ENCODE measurements around the gene FAT4. TPM values are rescaled to one million over a fixed set of nuclear protein-coding genes. Genes with fewer than 3 reads are reported as not detected.

Gene FAT4
- total and polyA plus RNA-seq, 2 of the 4 experiments (the other 2 are of a cell fraction): 6.8 to 37.5 TPM

DNA sequence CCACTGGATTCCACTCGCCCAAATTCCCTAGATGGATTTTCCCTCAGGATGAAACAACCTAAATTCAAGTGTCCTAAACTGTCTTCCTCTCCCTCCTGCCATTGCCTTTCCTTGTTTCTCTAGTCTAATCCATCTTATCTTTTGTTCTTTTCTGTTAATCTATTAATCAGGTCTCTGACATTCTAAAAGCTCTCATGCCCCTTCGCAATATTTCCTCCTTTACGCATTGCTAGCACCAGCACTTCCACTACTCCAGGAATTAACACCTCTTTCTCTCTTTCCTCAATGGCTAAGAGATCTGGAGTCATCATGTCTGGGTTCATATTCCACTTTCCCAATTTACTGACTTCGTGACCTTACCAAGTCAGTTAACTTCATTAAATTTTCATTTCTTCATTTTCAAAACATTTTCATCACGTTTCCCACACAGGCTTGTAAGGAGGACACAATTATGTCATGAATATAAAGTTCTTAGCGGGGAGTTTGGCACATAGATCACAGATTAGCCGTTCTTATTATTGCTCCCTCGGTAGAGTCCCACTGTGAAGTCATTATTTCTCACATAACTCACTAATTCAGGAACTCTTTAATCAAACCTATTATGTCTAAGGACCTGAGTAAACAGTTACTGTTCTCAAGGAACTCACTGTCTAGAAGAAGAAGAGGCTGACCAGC is 45.3 kb downstream of the FAT4 start:
- H3K14ac ChIP-seq (replicated peaks; ENCODE audit: low read depth, low read length): no peak overlapping the region
- H3K23ac ChIP-seq (ENCODE audit: low read depth, low read length): no peak overlapping the region
- no peak overlapping the region for H2AK5ac ChIP-seq (ENCODE audit: low read depth, low read length)
- in situ Hi-C loops (cut with MboI; ENCODE audit: low sequenced_read_pairs): no loop called here
- no peaks in the 10 kb centered on the region for H3K36me3 ChIP-seq (ENCODE audit: control insufficient read depth, insufficient read depth, low read length)
- H2BK5ac ChIP-seq (ENCODE audit: low read depth, low read length, poor library complexity, severe bottlenecking): no peak overlapping the region
- no peak overlapping the region for H3K4me3 ChIP-seq (ENCODE audit: insufficient read depth, low read depth, low read length)
- no peak overlapping the region for H2AK9ac ChIP-seq (replicated peaks; ENCODE audit: low read depth, low read length, poor library complexity)
- POLR2A ChIA-PET (ENCODE audit: unreplicated experiment): no interaction called here
- H3K18ac ChIP-seq (ENCODE audit: low read depth, low read length): no peak overlapping the region
- H4K5ac ChIP-seq (ENCODE audit: low read depth, low read length): no peak overlapping the region
- DNase-seq: no peak
- H2BK20ac ChIP-seq (ENCODE audit: low read depth, low read length): no peak overlapping the region
- no peaks in the 10 kb centered on the region for H3K9me3 ChIP-seq (ENCODE audit: control insufficient read depth, insufficient read depth, low read length)
- H4K8ac ChIP-seq (ENCODE audit: low read depth in 2 of 2, low read length in 2 of 2): no peak overlapping the region
- dilution Hi-C loops (cut with HindIII; ENCODE audit: low sequenced_read_pairs, unreplicated experiment): no loop called here
- no peak overlapping the region for H4K91ac ChIP-seq (ENCODE audit: insufficient read depth, low read depth, low read length)
- TF ChIP-seq, protein P1, sequence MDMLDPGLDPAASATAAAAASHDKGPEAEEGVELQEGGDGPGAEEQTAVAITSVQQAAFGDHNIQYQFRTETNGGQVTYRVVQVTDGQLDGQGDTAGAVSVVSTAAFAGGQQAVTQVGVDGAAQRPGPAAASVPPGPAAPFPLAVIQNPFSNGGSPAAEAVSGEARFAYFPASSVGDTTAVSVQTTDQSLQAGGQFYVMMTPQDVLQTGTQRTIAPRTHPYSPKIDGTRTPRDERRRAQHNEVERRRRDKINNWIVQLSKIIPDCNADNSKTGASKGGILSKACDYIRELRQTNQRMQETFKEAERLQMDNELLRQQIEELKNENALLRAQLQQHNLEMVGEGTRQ (IDR thresholded peaks at IDR 0.05; ENCODE audit: low read depth, low read length): no peak
- no peak for TF ChIP-seq FOS (IDR thresholded peaks at IDR 0.05; ENCODE audit: low read depth, low read length)
- TF ChIP-seq, protein P2, sequence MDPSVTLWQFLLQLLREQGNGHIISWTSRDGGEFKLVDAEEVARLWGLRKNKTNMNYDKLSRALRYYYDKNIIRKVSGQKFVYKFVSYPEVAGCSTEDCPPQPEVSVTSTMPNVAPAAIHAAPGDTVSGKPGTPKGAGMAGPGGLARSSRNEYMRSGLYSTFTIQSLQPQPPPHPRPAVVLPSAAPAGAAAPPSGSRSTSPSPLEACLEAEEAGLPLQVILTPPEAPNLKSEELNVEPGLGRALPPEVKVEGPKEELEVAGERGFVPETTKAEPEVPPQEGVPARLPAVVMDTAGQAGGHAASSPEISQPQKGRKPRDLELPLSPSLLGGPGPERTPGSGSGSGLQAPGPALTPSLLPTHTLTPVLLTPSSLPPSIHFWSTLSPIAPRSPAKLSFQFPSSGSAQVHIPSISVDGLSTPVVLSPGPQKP (IDR thresholded peaks at IDR 0.05; ENCODE audit: borderline replicate concordance, low read depth, low read length): no peak
- TF ChIP-seq BHLHE40 (IDR thresholded peaks at IDR 0.05; ENCODE audit: low read depth, low read length): no peak
- TF ChIP-seq RFX5 (IDR thresholded peaks at IDR 0.05; ENCODE audit: low read depth, low read length): no peak
- TF ChIP-seq MAFK (IDR thresholded peaks at IDR 0.05; ENCODE audit: low read depth, low read length): no peak
- TF ChIP-seq POLR2A (IDR thresholded peaks at IDR 0.05; ENCODE audit: low read depth, low read length): no peak
- intact Hi-C loops (cut with micrococcal nuclease): no loop called here
- H2AFZ ChIP-seq (replicated peaks; ENCODE audit: low read length, poor library complexity): no peak overlapping the region
- no peak overlapping the region for H3K56ac ChIP-seq (ENCODE audit: extremely low read depth, insufficient read depth, low read length)
- no peak overlapping the region for H3K9ac ChIP-seq (ENCODE audit: low read depth, low read length)
- H4K20me1 ChIP-seq (ENCODE audit: insufficient read depth, low read length): no peaks in the 10 kb centered on the region
- peak overlapping the region; percentile 45; the same call in 1 of the 2 replicates for H3K4me2 ChIP-seq (ENCODE audit: low read depth, low read length)
- no peak overlapping the region for H3K27ac ChIP-seq (ENCODE audit: insufficient read depth, low read length)
- H2BK15ac ChIP-seq (ENCODE audit: low read depth, low read length): no peak overlapping the region
- H3K27me3 ChIP-seq (ENCODE audit: control insufficient read depth, insufficient read depth, low read length): no peaks in the 10 kb centered on the region
- no TSS peak for BruUV-seq (replicated peaks)
- H3K4me1 ChIP-seq (ENCODE audit: control insufficient read depth, insufficient read depth, low read length): no peaks in the 10 kb centered on the region
- H3K4ac ChIP-seq (ENCODE audit: low read depth, low read length): no peak overlapping the region
- no peak for ATAC-seq (ENCODE audit: low read depth)
- peaks cover 3% of the 10 kb centered on the region; the same call in 1 of the 2 replicates for H3K9me1 ChIP-seq (ENCODE audit: insufficient read depth, low read length)
- H2BK120ac ChIP-seq (ENCODE audit: low read depth, low read length): no peak overlapping the region
- peaks cover 4 to 5% of the 10 kb centered on the region in 2 experiments for H3K79me1 ChIP-seq (ENCODE audit: low read depth in 1 of 2, low read length in 2 of 2)
- CTCF ChIA-PET: no interaction called here
- 93 to 100% methylated on average over 2 of the region's 8 CpGs for WGBS, 2 experiments (ENCODE audit: extremely low coverage in 2 of 2, insufficient read length in 1 of 2)
